K562 (cell line): Measurements from ENCODE around the gene SH2D4B. TPM values are rescaled to one million over a fixed set of nuclear protein-coding genes. Genes with fewer than 3 reads are reported as not detected.

Source experiments
- E4F1 ChIP-seq: fragments of 250-450 bp; sonication (Bioruptor Pico); IDR thresholded peaks from 2 replicates; pipeline ENCODE4 v1.5.0; 2021; ENCODE audit warnings: mild to moderate bottlenecking, borderline replicate concordance
- ILF3 ChIP-seq: fragments of 450-650 bp; IDR thresholded peaks from 2 replicates; pipeline ENCODE4 v1.6.1; 2018; ENCODE audit warnings: antibody characterized with exemption, mild to moderate bottlenecking, moderate library complexity, borderline replicate concordance
- LEF1 ChIP-seq: fragments of 450-650 bp; IDR thresholded peaks from 2 replicates; pipeline ENCODE4 v1.6.1; 2016; ENCODE audit warnings: mild to moderate bottlenecking
- PRDM10 ChIP-seq: fragments of 450-650 bp; IDR thresholded peaks from 2 replicates; pipeline ENCODE4 v1.6.1; 2018; ENCODE audit not compliant: partially characterized antibody
- RBM25 ChIP-seq: fragments of 200-400 bp; formaldehyde crosslinking; IDR thresholded peaks from 2 replicates; pipeline ENCODE4 v1.6.1; 2018; ENCODE audit warnings: low read length, low read depth, moderate library complexity; ENCODE audit not compliant: severe bottlenecking
- TRIM28 ChIP-seq: fragments of 450-650 bp; IDR thresholded peaks from 2 replicates; pipeline ENCODE4 v1.6.1; 2017
- UBTF ChIP-seq, 2 experiments: IDR thresholded peaks; 2 replicates each; pipeline ENCODE4 v1.6.1; 2012; ENCODE audit warnings: improper control_type of control experiment in 2 of 2, low read depth in 2 of 2, low read length in 2 of 2, borderline replicate concordance in 1 of 2
- ZNF23 ChIP-seq: fragments of 250-450 bp; sonication (Bioruptor Pico); IDR thresholded peaks from 2 replicates; pipeline ENCODE4 v1.4.0; 2020; ENCODE audit warnings: mild to moderate bottlenecking
- ZNF263 ChIP-seq: sonication (generic); formaldehyde crosslinking; IDR thresholded peaks from 2 replicates; pipeline ENCODE4 v1.8.0; 2022; ENCODE audit warnings: mild to moderate bottlenecking, missing genetic modification reagents, borderline replicate concordance
- ZNF318 ChIP-seq, 2 experiments: fragments of 450-650 bp; IDR thresholded peaks; 2 replicates each; pipeline ENCODE4 v1.6.1; 2016; ENCODE audit warnings: mild to moderate bottlenecking in 2 of 2, borderline replicate concordance in 1 of 2, low read depth in 1 of 2, moderate library complexity in 1 of 2
- polyA plus RNA-seq, 8 experiments: library from polyadenylated mRNA; depleted of rRNA in 4 of 8; stranded (reverse) in 5 of 8; unstranded in 3 of 8; fragments of >200 nt; fragmentation: Nextera tagmentation in 2 of 8; fragmentation: Illumina TruSeq in 1 of 8; extraction: Ambion mirVana in 2 of 8; extraction: Trizol in 1 of 8; gene quantifications; 2 replicates each; pipeline versions ENCODE4 v1.2.1 to v1.2.3, GENCODE V29; 2011 to 2014; ENCODE audit warnings: inconsistent platforms in 1 of 8, missing spikeins in 1 of 8
- total RNA-seq, 7 experiments: library from RNA; depleted of rRNA in 6 of 7; stranded (reverse); fragments of >200 nt in 6 of 7; fragmentation: Illumina TruSeq in 2 of 7; extraction: Trizol in 2 of 7; gene quantifications; 2 replicates each; pipeline versions ENCODE4 v1.2.1 to v1.2.3, GENCODE V29; 2011 to 2021; ENCODE audit warnings: low replicate concordance in 1 of 7

SH2D4B gene
- total and polyA plus RNA-seq, 9 of the 15 experiments (the other 6 are each of a cell fraction or from before 2014, with no cell fraction given): 0.03 to 0.14 (median 0.04) TPM; not detected in 4

GRCh38 chr10:80664071-80664680 is 126.5 kb downstream of the SH2D4B start (continued):
- TF ChIP-seq UBTF (IDR thresholded peaks at IDR 0.05; ENCODE audit: borderline replicate concordance in 1 of 2, low read depth in 2 of 2, low read length in 2 of 2) (no peak), PRDM10 (no peak), RBM25 (no peak), E4F1 (CRISPR knock-in tag) (no peak), ZNF23 (no peak), ILF3 (no peak), ZNF263 (CRISPR knock-in tag) (no peak), TRIM28 (no peak), ZNF318 (IDR thresholded peaks at IDR 0.05; ENCODE audit: borderline replicate concordance in 1 of 2, low read depth in 1 of 2) (no peak), LEF1 (no peak)
